ENCODE results near the gene ATP8B4.

DNA sequence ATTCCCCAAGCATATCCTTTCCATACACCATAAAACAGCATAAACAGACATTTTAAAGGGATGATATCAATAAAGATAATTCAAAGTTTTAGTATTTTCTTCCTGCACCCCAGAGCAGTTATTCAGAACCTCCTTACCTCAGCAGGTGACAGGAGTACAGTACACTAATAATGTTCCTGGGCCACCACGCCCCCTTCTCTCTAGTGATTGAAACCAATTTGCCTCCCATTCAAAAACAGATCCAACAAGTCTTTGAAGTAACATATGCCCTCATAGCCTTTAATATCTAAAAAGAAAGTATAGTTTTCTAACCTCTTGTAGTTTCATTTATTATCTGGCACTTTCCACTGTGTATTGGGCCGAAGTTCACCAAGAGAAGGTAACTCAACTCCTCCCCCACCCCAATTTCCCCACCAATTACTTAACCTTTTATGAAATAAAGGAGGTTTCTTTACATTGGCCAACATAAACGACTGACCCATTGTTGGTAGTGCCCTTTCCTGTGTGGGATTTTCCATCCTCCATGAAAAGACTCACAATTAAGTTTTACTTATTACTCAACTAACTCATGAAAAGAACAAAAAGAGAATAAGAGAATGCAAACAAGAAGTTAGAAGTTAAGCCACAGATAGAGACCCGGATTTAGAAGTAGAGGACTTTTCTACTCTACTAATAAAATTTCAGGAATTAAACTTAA, 5.0 kb upstream of the ATP8B4 start:
- TF ChIP-seq, protein P1, sequence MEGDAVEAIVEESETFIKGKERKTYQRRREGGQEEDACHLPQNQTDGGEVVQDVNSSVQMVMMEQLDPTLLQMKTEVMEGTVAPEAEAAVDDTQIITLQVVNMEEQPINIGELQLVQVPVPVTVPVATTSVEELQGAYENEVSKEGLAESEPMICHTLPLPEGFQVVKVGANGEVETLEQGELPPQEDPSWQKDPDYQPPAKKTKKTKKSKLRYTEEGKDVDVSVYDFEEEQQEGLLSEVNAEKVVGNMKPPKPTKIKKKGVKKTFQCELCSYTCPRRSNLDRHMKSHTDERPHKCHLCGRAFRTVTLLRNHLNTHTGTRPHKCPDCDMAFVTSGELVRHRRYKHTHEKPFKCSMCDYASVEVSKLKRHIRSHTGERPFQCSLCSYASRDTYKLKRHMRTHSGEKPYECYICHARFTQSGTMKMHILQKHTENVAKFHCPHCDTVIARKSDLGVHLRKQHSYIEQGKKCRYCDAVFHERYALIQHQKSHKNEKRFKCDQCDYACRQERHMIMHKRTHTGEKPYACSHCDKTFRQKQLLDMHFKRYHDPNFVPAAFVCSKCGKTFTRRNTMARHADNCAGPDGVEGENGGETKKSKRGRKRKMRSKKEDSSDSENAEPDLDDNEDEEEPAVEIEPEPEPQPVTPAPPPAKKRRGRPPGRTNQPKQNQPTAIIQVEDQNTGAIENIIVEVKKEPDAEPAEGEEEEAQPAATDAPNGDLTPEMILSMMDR (IDR thresholded peaks at IDR 0.05; ENCODE audit: insufficient read depth, low read length, poor library complexity, severe bottlenecking): no peak
- TF ChIP-seq EZH2phosphoT487 (conservative IDR thresholded peaks at IDR 0.05; ENCODE audit: low read length): no peak

All from SU-DHL-6 (cell line).